GM18519 (cell line): Measurements from ENCODE around the gene IPO9.
"Not testable (repeated sequence)": the region's sequence is repeated elsewhere in the genome, so short reads cannot be mapped to it uniquely, and the experiment has no call there.

Experiments
- ATAC-seq: cut with Tn5 transposase; IDR thresholded peaks from one replicate; pipeline ENCODE4 v1.9.1; 2021; ENCODE audit warnings: mild to moderate bottlenecking, moderate library complexity; ENCODE audit not compliant: unreplicated experiment, low FRiP score

IPO9 gene

GRCh38 chr1:201845331-201846083, 16.6 kb downstream of the IPO9 start:
- no peak for ATAC-seq

- ATAC-seq = no peak
These were observed 18.2 kb downstream of the IPO9 start for GRCh38 chr1:201847150-201847549.

- no peak for ATAC-seq
These were observed 19.3 kb downstream of the IPO9 start for GRCh38 chr1:201848230-201848629.

- no peak for ATAC-seq
These were observed 20.6 kb downstream of the IPO9 start for GRCh38 chr1:201849372-201850052.

GRCh38 chr1:201850053-201850397, 21.1 kb downstream of the IPO9 start:
- no peak for ATAC-seq

- no peak for ATAC-seq
These were observed 23.0 kb downstream of the IPO9 start for GRCh38 chr1:201851949-201852348.

- not testable (repeated sequence) for ATAC-seq
These were observed 27.8 kb downstream of the IPO9 start for GRCh38 chr1:201856722-201857121.

- ATAC-seq = no peak
These were observed 30.5 kb downstream of the IPO9 start for GRCh38 chr1:201859424-201859823.

- ATAC-seq = no peak
These were observed 32.5 kb downstream of the IPO9 start for GRCh38 chr1:201861448-201861847.

- no peak for ATAC-seq
These were observed 41.4 kb downstream of the IPO9 start for GRCh38 chr1:201870397-201870796.

GRCh38 chr1:201874672-201875071, 45.7 kb downstream of the IPO9 start:
- no peak for ATAC-seq

- no peak for ATAC-seq
These were observed 47.3 kb downstream of the IPO9 start for GRCh38 chr1:201876148-201876818.

- no peak for ATAC-seq
These were observed 49.0 kb downstream of the IPO9 start for GRCh38 chr1:201877877-201878401.

- no peak for ATAC-seq
These were observed 52.1 kb downstream of the IPO9 start for GRCh38 chr1:201880928-201881571.

GRCh38 chr1:201881617-201882016, 52.7 kb downstream of the IPO9 start:
- no peak for ATAC-seq

- no peak for ATAC-seq
These were observed 53.7 kb downstream of the IPO9 start for GRCh38 chr1:201882665-201883132.

GRCh38 chr1:201883266-201883665, 54.3 kb downstream of the IPO9 start:
- no peak for ATAC-seq

GRCh38 chr1:201883786-201884185, 54.8 kb downstream of the IPO9 start:
- ATAC-seq = no peak

- ATAC-seq = no peak
These were observed 55.5 kb downstream of the IPO9 start for GRCh38 chr1:201884425-201884824.

GRCh38 chr1:201885531-201886075, 56.6 kb downstream of the IPO9 start:
- no peak for ATAC-seq
